HepG2 (cell line): ENCODE data around the gene DEDD2.

Experiments used
- ATF1 ChIP-seq: IDR thresholded peaks from 2 replicates; pipeline ENCODE4 v1.6.1; 2016; ENCODE audit warnings: mild to moderate bottlenecking, control low read depth
- IRF2 ChIP-seq: IDR thresholded peaks from 2 replicates; pipeline ENCODE4 v1.6.1; 2018; ENCODE audit warnings: missing genetic modification reagents, missing compliant biosample characterization
- MAX ChIP-seq: IDR thresholded peaks from 2 replicates; pipeline ENCODE4 v1.6.1; 2012; ENCODE audit warnings: inconsistent platforms
- PAF1 ChIP-seq: IDR thresholded peaks from 2 replicates; pipeline ENCODE4 v1.6.1; 2016; ENCODE audit warnings: missing genetic modification reagents, missing compliant biosample characterization
- POLR2AphosphoS5 ChIP-seq: IDR thresholded peaks from 2 replicates; pipeline ENCODE4 v1.6.1; 2012; ENCODE audit warnings: low read depth, low read length
- TCF7 ChIP-seq: sonication (generic); IDR thresholded peaks from 2 replicates; pipeline ENCODE4 v1.6.1; 2016; ENCODE audit warnings: antibody characterized with exemption, low read depth

- no peak for TF ChIP-seq PAF1 (CRISPR knock-in tag)
- no peak for TF ChIP-seq MAX
- no peak for TF ChIP-seq IRF2 (CRISPR knock-in tag)
- no peak for TF ChIP-seq ATF1 (CRISPR knock-in tag)
- no peak for TF ChIP-seq TCF7
- no peak for TF ChIP-seq POLR2AphosphoS5
These were observed 25.6 kb downstream of the DEDD2 start for GRCh38 chr19:42191855-42192254.
